H1 (cell line): ENCODE data around the gene PEPD. TPM values are rescaled to one million over a fixed set of nuclear protein-coding genes. Genes with fewer than 3 reads are reported as not detected.

Experiments
- CTCF ChIA-PET: fragments of 300-600 bp; sonication (Branson Sonifier 250); formaldehyde crosslinking; loops from one replicate; lab custom pipeline; 2021; ENCODE audit not compliant: partially characterized antibody; lab: Charles Lee
- POLR2A ChIA-PET: fragments of 300-600 bp; sonication (Branson Sonifier 250); formaldehyde crosslinking; loops from one replicate; lab custom pipeline; 2021; ENCODE audit warnings: inconsistent platforms; ENCODE audit not compliant: partially characterized antibody; lab: Charles Lee
- DNase-seq, 2 experiments: peaks; one replicate each; pipeline versions ENCODE4 v3.0.0 to v3.0.0-alpha.2; 2010 to 2022; ENCODE audit warnings: low spot score in 2 of 2, low read depth in 1 of 2, mixed read lengths in 1 of 2
- FAIRE-seq: peaks from 2 replicates; lab custom pipeline; 2011; peaks lifted over from hg19 to GRCh38; lab: Jason Lieb, UNC
- H2AFZ ChIP-seq: 2 replicates; pipeline ENCODE4 v1.8.1; 2012; ENCODE audit warnings: low read length, inconsistent platforms
- H2AK5ac ChIP-seq: 2 replicates; pipeline ENCODE4 v1.6.1; 2013; ENCODE audit warnings: low read depth, low read length
- H2BK120ac ChIP-seq: replicated peaks from 2 replicates; pipeline ENCODE3; 2013; ENCODE audit warnings: low read depth, low read length, inconsistent platforms
- H2BK12ac ChIP-seq: 2 replicates; pipeline ENCODE4 v1.6.1; 2013; ENCODE audit warnings: low read depth, low read length
- H2BK15ac ChIP-seq: 2 replicates; pipeline ENCODE4 v1.6.1; 2013; ENCODE audit warnings: low read length
- H2BK20ac ChIP-seq: 2 replicates; pipeline ENCODE4 v1.6.1; 2013; ENCODE audit warnings: low read length
- H2BK5ac ChIP-seq: 2 replicates; pipeline ENCODE4 v1.6.1; 2013; ENCODE audit warnings: low read depth, low read length
- H3K14ac ChIP-seq: 2 replicates; pipeline ENCODE4 v1.6.1; 2013; ENCODE audit warnings: inconsistent platforms; ENCODE audit not compliant: insufficient read length
- H3K18ac ChIP-seq: 2 replicates; pipeline ENCODE4 v1.6.1; 2013; ENCODE audit warnings: low read length; ENCODE audit errors: extremely low read depth
- H3K23ac ChIP-seq: 2 replicates; pipeline ENCODE4 v1.6.1; 2013; ENCODE audit warnings: inconsistent platforms; ENCODE audit not compliant: insufficient read length
- H3K23me2 ChIP-seq: 2 replicates; pipeline ENCODE4 v1.6.1; 2013; ENCODE audit warnings: low read depth, low read length
- H3K27ac ChIP-seq: 2 replicates; pipeline ENCODE4 v1.6.1; 2011; ENCODE audit warnings: low read depth, low read length, inconsistent platforms
- H3K27me3 ChIP-seq, 4 experiments: replicated peaks in 1 of 4; 1 replicate in 1 of 4; 2 replicates in 3 of 4; pipeline versions ENCODE4 v1.6.1 to v1.8.1; 2011 to 2013; ENCODE audit warnings: low read length in 3 of 4, mild to moderate bottlenecking in 3 of 4, inconsistent platforms in 2 of 4, mixed read lengths in 2 of 4, moderate library complexity in 1 of 4; ENCODE audit not compliant: control insufficient read depth in 3 of 4, insufficient read depth in 3 of 4; ENCODE audit errors: extremely low read depth in 1 of 4
- H3K36me3 ChIP-seq, 4 experiments: 2 replicates each; pipeline versions ENCODE4 v1.6.1 to v1.8.1; 2011 to 2013; ENCODE audit warnings: mild to moderate bottlenecking in 4 of 4, low read length in 3 of 4, moderate library complexity in 2 of 4, control low read depth in 1 of 4, inconsistent platforms in 1 of 4; ENCODE audit not compliant: insufficient read depth in 4 of 4, control insufficient read depth in 2 of 4
- H3K4ac ChIP-seq: replicated peaks from 2 replicates; pipeline ENCODE3; 2013; ENCODE audit warnings: low read length, low read depth, mixed read lengths, inconsistent platforms; ENCODE audit not compliant: insufficient read length
- H3K4me1 ChIP-seq, 4 experiments: replicated peaks in 1 of 4; 1 replicate in 1 of 4; 2 replicates in 3 of 4; pipeline versions ENCODE4 v1.6.1 to v1.8.1; 2011 to 2013; ENCODE audit warnings: low read length in 3 of 4, inconsistent platforms in 2 of 4, mixed read lengths in 1 of 4; ENCODE audit not compliant: insufficient read depth in 4 of 4, control insufficient read depth in 3 of 4
- H3K4me2 ChIP-seq, 2 experiments: 2 replicates each; pipeline versions ENCODE4 v1.6.1 to v1.8.1; 2011 to 2013; ENCODE audit warnings: low read depth in 2 of 2, low read length in 2 of 2, control low read depth in 1 of 2, inconsistent platforms in 1 of 2, mild to moderate bottlenecking in 1 of 2; ENCODE audit not compliant: insufficient read depth in 1 of 2
- H3K4me3 ChIP-seq, 4 experiments: fragments of 200-600, 300-600 bp in 1 of 4; sonication (generic), shearing (Covaris generic), sonication (Bioruptor Twin) in 1 of 4; 2 replicates each; pipeline versions ENCODE4 v1.5.1 to v1.8.1; 2011 to 2016; ENCODE audit warnings: low read length in 4 of 4, low read depth in 3 of 4, control low read depth in 2 of 4, inconsistent platforms in 2 of 4, mild to moderate bottlenecking in 2 of 4, mixed read lengths in 1 of 4, moderate library complexity in 1 of 4; ENCODE audit not compliant: insufficient read depth in 2 of 4; ENCODE audit errors: extremely low read depth in 1 of 4
- H3K56ac ChIP-seq: replicated peaks from 2 replicates; pipeline ENCODE3; 2013; ENCODE audit warnings: low read depth, mild to moderate bottlenecking, mixed read lengths, low read length, inconsistent platforms; ENCODE audit not compliant: insufficient read length
- H3K79me1 ChIP-seq: 2 replicates; pipeline ENCODE4 v1.6.1; 2013; ENCODE audit warnings: low read depth, low read length, control low read depth
- H3K79me2 ChIP-seq, 2 experiments: 2 replicates each; pipeline versions ENCODE4 v1.6.1 to v1.8.1; 2012 to 2013; ENCODE audit warnings: low read length in 2 of 2, mild to moderate bottlenecking in 2 of 2, inconsistent platforms in 1 of 2; ENCODE audit not compliant: insufficient read depth in 2 of 2, control insufficient read depth in 1 of 2
- H3K9ac ChIP-seq, 4 experiments: replicated peaks in 1 of 4; 1 replicate in 1 of 4; 2 replicates in 3 of 4; pipeline versions ENCODE4 v1.6.1 to v1.8.1; 2011 to 2013; ENCODE audit warnings: low read depth in 3 of 4, low read length in 3 of 4, control low read depth in 2 of 4, mild to moderate bottlenecking in 2 of 4, moderate library complexity in 2 of 4, inconsistent platforms in 1 of 4; ENCODE audit errors: extremely low read depth in 1 of 4
- H3K9me3 ChIP-seq, 2 experiments: 2 replicates each; pipeline versions ENCODE4 v1.6.1 to v1.8.1; 2012 to 2013; ENCODE audit warnings: mild to moderate bottlenecking in 2 of 2, moderate library complexity in 2 of 2, control low read depth in 1 of 2, inconsistent platforms in 1 of 2, low read depth in 1 of 2, low read length in 1 of 2, mixed read lengths in 1 of 2; ENCODE audit not compliant: insufficient read depth in 2 of 2
- H4K20me1 ChIP-seq, 2 experiments: replicated peaks in 1 of 2; 2 replicates each; pipeline versions ENCODE3 to v1.8.1; 2011 to 2013; ENCODE audit warnings: inconsistent platforms in 2 of 2, low read length in 2 of 2, mild to moderate bottlenecking in 1 of 2; ENCODE audit not compliant: insufficient read depth in 2 of 2, control insufficient read depth in 1 of 2
- H4K5ac ChIP-seq: 2 replicates; pipeline ENCODE4 v1.6.1; 2013; ENCODE audit warnings: low read length, low read depth, mixed read lengths, inconsistent platforms; ENCODE audit not compliant: insufficient read length
- H4K8ac ChIP-seq: 2 replicates; pipeline ENCODE4 v1.8.0; 2013; ENCODE audit warnings: mild to moderate bottlenecking, moderate library complexity, low read length, inconsistent platforms; ENCODE audit not compliant: insufficient read depth; ENCODE audit errors: extremely low read depth
- H4K91ac ChIP-seq: replicated peaks from 2 replicates; pipeline ENCODE3; 2013; ENCODE audit warnings: low read length, mixed read lengths, inconsistent platforms; ENCODE audit not compliant: insufficient read length
- BACH1 ChIP-seq: IDR thresholded peaks from 2 replicates; pipeline ENCODE4 v1.6.1; 2012; ENCODE audit warnings: low read length, improper control_type of control experiment
- CHD1 ChIP-seq: IDR thresholded peaks from 2 replicates; pipeline ENCODE4 v1.6.1; 2012; ENCODE audit warnings: low read depth, low read length, improper control_type of control experiment
- EP300 ChIP-seq, 2 experiments: IDR thresholded peaks; 1 replicate in 1 of 2; 2 replicates in 1 of 2; pipeline ENCODE4 v1.6.1; 2011 to 2012; ENCODE audit warnings: low read depth in 2 of 2, low read length in 2 of 2, mild to moderate bottlenecking in 2 of 2, borderline replicate concordance in 1 of 2, inconsistent platforms in 1 of 2, moderate library complexity in 1 of 2
- EZH2 ChIP-seq: fragments of 200-600 bp; sonication (generic); IDR thresholded peaks from 2 replicates; pipeline ENCODE4 v1.7.1; 2012; ENCODE audit warnings: low read depth, mild to moderate bottlenecking, moderate library complexity, low read length, inconsistent platforms; ENCODE audit not compliant: severe bottlenecking
- MAFK ChIP-seq: IDR thresholded peaks from 2 replicates; pipeline ENCODE4 v1.6.1; 2012; ENCODE audit warnings: low read depth, mild to moderate bottlenecking, improper control_type of control experiment, low read length
- RBBP5 ChIP-seq: IDR thresholded peaks from 2 replicates; pipeline ENCODE4 v1.7.1; 2012; ENCODE audit warnings: low read depth, mild to moderate bottlenecking, inconsistent platforms, low read length, moderate library complexity, borderline replicate concordance
- RNF2 ChIP-seq: fragments of 200-900, 300-1000 bp; sonication (generic); IDR thresholded peaks from 2 replicates; pipeline ENCODE4 v1.7.1; 2016; ENCODE audit warnings: borderline replicate concordance, low read depth, mild to moderate bottlenecking, antibody characterized with exemption, low read length; ENCODE audit not compliant: poor library complexity, severe bottlenecking; ENCODE audit errors: missing control alignments
- SAP30 ChIP-seq: fragments of 300-600 bp; sonication (generic); IDR thresholded peaks from 2 replicates; pipeline ENCODE4 v1.7.1; 2012; ENCODE audit warnings: low read length, moderate library complexity, mild to moderate bottlenecking, inconsistent platforms; ENCODE audit not compliant: insufficient read depth, insufficient replicate concordance
- WGBS, 2 experiments: shearing (Covaris generic) in 1 of 2; methylation state at CpG; one replicate each; pipeline versions ENCODE4 v1.1.6 to v1.1.7; 2013 to 2015; ENCODE audit warnings: low lambda C conversion rate in 2 of 2, mixed read lengths in 2 of 2, inconsistent platforms in 1 of 2, low coverage in 1 of 2, missing lambda C conversion rate in 1 of 2; ENCODE audit not compliant: insufficient replicate concordance in 2 of 2, insufficient coverage in 1 of 2, insufficient read length in 1 of 2; ENCODE audit errors: extremely low coverage in 1 of 2, missing lambda C conversion rate in 1 of 2; 5-methylcytosine and 5-hydroxymethylcytosine counted together
- polyA plus RNA-seq, 7 experiments: library from polyadenylated mRNA; depleted of rRNA in 3 of 7; stranded (reverse) in 5 of 7; unstranded in 2 of 7; fragments of >200 nt in 5 of 7; fragments of 200-250 nt in 2 of 7; gene quantifications; 1 replicate in 5 of 7; 2 replicates in 1 of 7; 4 replicates in 1 of 7; pipeline versions ENCODE4 v1.2.1 to v1.2.3, GENCODE V29; 2011 to 2013; ENCODE audit warnings: missing spikeins in 2 of 7, mixed read lengths in 2 of 7
- total RNA-seq: library from RNA; stranded (reverse); fragmentation: NEBNext Ultra II Directional; extraction: Animal tissue kit (Norgen Biotek cat#: 25700); gene quantifications from 2 replicates; pipeline ENCODE4 v1.2.1, GENCODE V29; 2021
- TF ChIP-seq, protein P1 (sequence below): IDR thresholded peaks from 2 replicates; pipeline ENCODE4 v1.6.1; 2012; ENCODE audit warnings: low read length, inconsistent platforms
- TF ChIP-seq, protein P2 (sequence below): IDR thresholded peaks from 2 replicates; pipeline ENCODE4 v1.6.1; 2011; ENCODE audit warnings: low read length, improper control_type of control experiment

The PEPD gene
- total and polyA plus RNA-seq, 2 of the 8 experiments (the other 6 are each of a cell fraction or from before 2014, with no cell fraction given), result 84.1 to 178 TPM

DNA sequence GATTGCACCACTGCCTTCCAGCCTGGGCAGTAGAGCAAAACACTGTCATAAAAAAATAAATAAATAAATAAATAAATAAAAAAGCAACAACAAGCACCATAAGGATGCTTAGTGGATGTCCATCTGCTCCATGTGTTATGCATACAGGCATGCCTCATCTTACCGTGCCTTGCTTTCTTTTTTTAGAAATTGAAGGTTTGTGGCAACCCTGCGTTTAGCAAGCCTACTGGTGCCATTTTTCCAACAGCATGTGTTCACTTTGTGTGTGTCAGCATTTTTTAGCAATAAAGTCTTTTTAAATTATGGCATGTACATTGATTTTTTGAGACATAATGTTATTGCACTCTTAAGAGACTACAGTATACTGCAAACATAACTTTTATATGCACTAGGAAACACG is 68.3 kb downstream of the PEPD start:
- Histone ChIP-seq H4K20me1 (peaks cover 0 to 4% of the 10 kb centered on the region in 2 experiments), H3K79me2 (no peaks in the 10 kb centered on the region), H3K36me3 (peaks cover 0 to 2% (median 0%) of the 10 kb centered on the region in 4 experiments; a peak in 1 of 8 replicates), H3K4me3 (no peak overlapping the region), H3K14ac (no peak overlapping the region), H3K4me1 (no peaks in the 10 kb centered on the region), H2BK15ac (no peak overlapping the region), H4K5ac (no peak overlapping the region), H4K91ac (no peak overlapping the region), H3K18ac (no peak overlapping the region), H2BK5ac (no peak overlapping the region), H2AFZ (no peak overlapping the region), H3K23me2 (peaks cover 4% of the 10 kb centered on the region; the same call in 1 of the 2 replicates), H2BK20ac (no peak overlapping the region), H3K79me1 (no peaks in the 10 kb centered on the region), H2BK120ac (no peak overlapping the region), H3K4ac (no peak overlapping the region), H3K4me2 (no peak overlapping the region), H3K27ac (no peak overlapping the region), H3K9ac (no peak overlapping the region), H3K27me3 (no peaks in the 10 kb centered on the region), H3K56ac (no peak overlapping the region), H4K8ac (no peak overlapping the region), H3K23ac (no peak overlapping the region), H3K9me3 (no peaks in the 10 kb centered on the region), H2AK5ac (no peak overlapping the region), H2BK12ac (no peak overlapping the region)
- ChIA-PET CTCF (interaction anchor here (0.7 kb wide), 1 partner anchor 9 kb away, joined by 3 read pairs; no protein-coding TSS in a partner anchor), POLR2A (no interaction called here)
- no peak for FAIRE-seq
- WGBS, 2 experiments, result 90% methylated on average over 3 of the region's 3 CpGs; no CpG with 5 or more reads in 1 of the 2 experiments
- no peak for DNase-seq
- TF ChIP-seq CHD1 (no peak), SAP30 (no peak), MAFK (no peak), RBBP5 (no peak), RNF2 (no peak), BACH1 (no peak), EP300 (IDR thresholded peaks at IDR 0.05; ENCODE audit: borderline replicate concordance in 1 of 2, low read depth in 2 of 2, low read length in 2 of 2) (no peak), EZH2 (no peak)
- TF ChIP-seq, protein P1, sequence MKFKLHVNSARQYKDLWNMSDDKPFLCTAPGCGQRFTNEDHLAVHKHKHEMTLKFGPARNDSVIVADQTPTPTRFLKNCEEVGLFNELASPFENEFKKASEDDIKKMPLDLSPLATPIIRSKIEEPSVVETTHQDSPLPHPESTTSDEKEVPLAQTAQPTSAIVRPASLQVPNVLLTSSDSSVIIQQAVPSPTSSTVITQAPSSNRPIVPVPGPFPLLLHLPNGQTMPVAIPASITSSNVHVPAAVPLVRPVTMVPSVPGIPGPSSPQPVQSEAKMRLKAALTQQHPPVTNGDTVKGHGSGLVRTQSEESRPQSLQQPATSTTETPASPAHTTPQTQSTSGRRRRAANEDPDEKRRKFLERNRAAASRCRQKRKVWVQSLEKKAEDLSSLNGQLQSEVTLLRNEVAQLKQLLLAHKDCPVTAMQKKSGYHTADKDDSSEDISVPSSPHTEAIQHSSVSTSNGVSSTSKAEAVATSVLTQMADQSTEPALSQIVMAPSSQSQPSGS, result no peak
- TF ChIP-seq, protein P2, sequence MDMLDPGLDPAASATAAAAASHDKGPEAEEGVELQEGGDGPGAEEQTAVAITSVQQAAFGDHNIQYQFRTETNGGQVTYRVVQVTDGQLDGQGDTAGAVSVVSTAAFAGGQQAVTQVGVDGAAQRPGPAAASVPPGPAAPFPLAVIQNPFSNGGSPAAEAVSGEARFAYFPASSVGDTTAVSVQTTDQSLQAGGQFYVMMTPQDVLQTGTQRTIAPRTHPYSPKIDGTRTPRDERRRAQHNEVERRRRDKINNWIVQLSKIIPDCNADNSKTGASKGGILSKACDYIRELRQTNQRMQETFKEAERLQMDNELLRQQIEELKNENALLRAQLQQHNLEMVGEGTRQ, result no peak
